Glutamatergic neuron (in vitro differentiated cells): Measurements from ENCODE around the gene HERC4. TPM values are rescaled to one million over a fixed set of nuclear protein-coding genes. Genes with fewer than 3 reads are reported as not detected.
"Not testable (repeated sequence)": the region's sequence is repeated elsewhere in the genome, so short reads cannot be mapped to it uniquely, and the experiment has no call there.

Source experiments
- DNase-seq: peaks from one replicate; pipeline ENCODE4 v3.0.0; 2022
- H3K27ac Mint-ChIP-seq: one replicate; pipeline ENCODE4 v1.8.0; 2020; ENCODE audit warnings: mild to moderate bottlenecking, mixed read lengths, inconsistent platforms; ENCODE audit not compliant: unreplicated experiment
- H3K27me3 Mint-ChIP-seq: one replicate; pipeline ENCODE4 v1.8.0; 2020; ENCODE audit warnings: mild to moderate bottlenecking, moderate library complexity, mixed read lengths, inconsistent platforms; ENCODE audit not compliant: unreplicated experiment
- H3K36me3 Mint-ChIP-seq: one replicate; pipeline ENCODE4 v1.8.0; 2020; ENCODE audit warnings: mild to moderate bottlenecking, mixed read lengths, inconsistent platforms; ENCODE audit not compliant: unreplicated experiment
- H3K4me1 Mint-ChIP-seq: one replicate; pipeline ENCODE4 v1.8.0; 2020; ENCODE audit warnings: mild to moderate bottlenecking, low read depth, mixed read lengths, inconsistent platforms; ENCODE audit not compliant: unreplicated experiment
- H3K4me3 Mint-ChIP-seq: one replicate; pipeline ENCODE4 v1.8.0; 2020; ENCODE audit warnings: mild to moderate bottlenecking, mixed read lengths, inconsistent platforms; ENCODE audit not compliant: unreplicated experiment
- H3K9me3 Mint-ChIP-seq: one replicate; pipeline ENCODE4 v1.8.0; 2020; ENCODE audit warnings: mild to moderate bottlenecking, moderate library complexity, mixed read lengths, inconsistent platforms; ENCODE audit not compliant: unreplicated experiment
- total RNA-seq: library from RNA; stranded (reverse); fragmentation: NEBNext Ultra II Directional; extraction: Animal tissue kit (Norgen Biotek cat#: 25700); gene quantifications from one replicate; pipeline ENCODE4 v1.2.1, GENCODE V29; 2021; ENCODE audit not compliant: unreplicated experiment
- TF ChIP-seq, protein P1 (sequence below): fragments of 200-600 bp; sonication (generic); IDR thresholded peaks from one replicate; pipeline ENCODE4 v1.5.0; 2021; ENCODE audit not compliant: partially characterized antibody, unreplicated experiment

HERC4 gene
- total RNA-seq, 1 donor from 2014 or later, result 39.5 TPM

DNA sequence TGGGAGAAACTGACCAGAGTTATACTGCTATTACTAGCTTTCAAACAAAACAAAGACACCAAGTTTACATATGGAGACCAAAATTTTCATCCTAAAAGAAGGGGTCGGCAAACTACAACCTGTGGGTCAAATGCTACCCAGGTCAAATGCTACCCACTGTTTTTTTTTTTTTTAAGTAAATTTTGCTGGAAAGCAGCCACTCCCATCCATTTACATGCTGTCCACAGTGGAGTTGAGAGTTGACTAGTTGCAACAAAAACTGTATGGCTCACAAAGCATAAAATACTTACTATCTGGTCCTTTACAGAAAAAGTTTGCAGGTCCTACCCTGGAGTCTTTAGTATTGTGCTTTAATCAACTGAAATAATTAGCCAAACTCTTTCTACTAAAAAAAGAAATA, 99.2 kb downstream of the HERC4 start:
- H3K4me1 Mint-ChIP-seq, result no peaks in the 10 kb centered on the region
- no peak for DNase-seq
- TF ChIP-seq, protein P1, sequence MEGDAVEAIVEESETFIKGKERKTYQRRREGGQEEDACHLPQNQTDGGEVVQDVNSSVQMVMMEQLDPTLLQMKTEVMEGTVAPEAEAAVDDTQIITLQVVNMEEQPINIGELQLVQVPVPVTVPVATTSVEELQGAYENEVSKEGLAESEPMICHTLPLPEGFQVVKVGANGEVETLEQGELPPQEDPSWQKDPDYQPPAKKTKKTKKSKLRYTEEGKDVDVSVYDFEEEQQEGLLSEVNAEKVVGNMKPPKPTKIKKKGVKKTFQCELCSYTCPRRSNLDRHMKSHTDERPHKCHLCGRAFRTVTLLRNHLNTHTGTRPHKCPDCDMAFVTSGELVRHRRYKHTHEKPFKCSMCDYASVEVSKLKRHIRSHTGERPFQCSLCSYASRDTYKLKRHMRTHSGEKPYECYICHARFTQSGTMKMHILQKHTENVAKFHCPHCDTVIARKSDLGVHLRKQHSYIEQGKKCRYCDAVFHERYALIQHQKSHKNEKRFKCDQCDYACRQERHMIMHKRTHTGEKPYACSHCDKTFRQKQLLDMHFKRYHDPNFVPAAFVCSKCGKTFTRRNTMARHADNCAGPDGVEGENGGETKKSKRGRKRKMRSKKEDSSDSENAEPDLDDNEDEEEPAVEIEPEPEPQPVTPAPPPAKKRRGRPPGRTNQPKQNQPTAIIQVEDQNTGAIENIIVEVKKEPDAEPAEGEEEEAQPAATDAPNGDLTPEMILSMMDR, result no peak
- no peak overlapping the region for H3K27ac Mint-ChIP-seq
- no peak overlapping the region for H3K4me3 Mint-ChIP-seq
- no peaks in the 10 kb centered on the region for H3K9me3 Mint-ChIP-seq
- no peaks in the 10 kb centered on the region for H3K27me3 Mint-ChIP-seq
- peaks cover under 1% of the 10 kb centered on the region for H3K36me3 Mint-ChIP-seq

DNA sequence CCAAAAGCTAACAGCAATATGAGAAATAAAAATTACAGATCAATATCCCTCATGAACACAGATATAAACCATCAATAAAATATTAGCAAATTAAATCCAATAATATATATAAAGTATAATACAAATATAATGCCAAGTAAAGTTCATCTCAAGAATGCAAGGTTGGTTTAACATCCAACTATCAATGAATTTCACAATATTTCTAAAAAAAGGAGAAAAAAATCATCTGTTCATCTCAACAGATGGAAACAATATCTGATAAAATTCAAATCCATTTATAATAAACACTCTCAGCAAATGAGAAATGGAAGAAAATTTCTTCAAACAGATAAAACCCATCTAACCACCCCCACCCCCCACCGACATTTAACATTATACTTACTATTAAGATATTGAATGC, 103.8 kb downstream of the HERC4 start:
- H3K27ac Mint-ChIP-seq, result no peak overlapping the region
- DNase-seq, result no peak
- H3K9me3 Mint-ChIP-seq, result peaks cover 2% of the 10 kb centered on the region
- no peaks in the 10 kb centered on the region for H3K27me3 Mint-ChIP-seq
- H3K4me1 Mint-ChIP-seq, result no peaks in the 10 kb centered on the region
- H3K4me3 Mint-ChIP-seq, result no peak overlapping the region
- H3K36me3 Mint-ChIP-seq, result peaks cover 5% of the 10 kb centered on the region
- TF ChIP-seq, protein P1, result no peak

DNA sequence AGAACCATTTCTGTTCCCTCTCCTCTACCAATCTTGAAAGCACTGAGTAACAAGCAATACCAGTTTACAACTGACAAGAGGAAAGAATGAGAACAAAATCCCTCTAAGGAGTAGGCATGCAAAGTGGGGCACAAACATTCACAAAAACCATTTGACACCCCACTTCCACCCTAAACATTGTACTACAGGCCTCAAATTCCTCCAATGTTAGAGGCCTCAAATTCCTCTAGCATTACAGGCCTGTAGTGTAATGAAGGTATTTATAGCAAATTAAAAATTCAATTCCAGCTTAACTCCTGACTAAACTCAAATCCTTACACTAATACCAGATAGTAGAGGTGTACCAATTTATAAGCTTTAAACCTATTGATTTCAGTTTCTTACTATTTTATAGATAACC, 105.2 kb downstream of the HERC4 start:
- TF ChIP-seq, protein P1, result no peak
- DNase-seq, result no peak
- H3K4me1 Mint-ChIP-seq, result no peaks in the 10 kb centered on the region
- H3K36me3 Mint-ChIP-seq, result peaks cover 5% of the 10 kb centered on the region
- H3K27ac Mint-ChIP-seq, result no peak overlapping the region
- H3K4me3 Mint-ChIP-seq, result no peak overlapping the region
- peaks cover 2% of the 10 kb centered on the region for H3K9me3 Mint-ChIP-seq
- no peaks in the 10 kb centered on the region for H3K27me3 Mint-ChIP-seq

DNA sequence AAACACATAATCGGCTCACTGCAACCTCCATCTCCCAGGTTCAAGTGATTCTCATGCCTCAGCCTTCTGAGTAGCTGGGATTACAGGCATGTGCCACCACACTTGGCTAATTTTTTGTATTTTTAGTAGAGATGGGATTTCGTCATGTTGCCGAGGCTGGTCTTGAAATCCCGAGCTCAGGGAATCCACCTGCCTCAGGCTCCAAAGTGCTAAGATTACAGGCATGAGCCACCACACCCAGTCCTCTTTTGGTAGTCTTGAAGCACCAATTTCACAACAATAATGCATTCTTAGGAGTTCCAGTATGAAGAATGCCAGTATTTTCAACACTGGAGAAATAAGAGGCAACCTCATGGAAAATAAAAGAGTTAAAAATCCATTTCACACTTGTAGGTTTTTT, 109.0 kb downstream of the HERC4 start:
- not testable (repeated sequence) for H3K36me3 Mint-ChIP-seq, DNase-seq, H3K27ac Mint-ChIP-seq, H3K4me3 Mint-ChIP-seq, H3K4me1 Mint-ChIP-seq, H3K9me3 Mint-ChIP-seq, H3K27me3 Mint-ChIP-seq

DNA sequence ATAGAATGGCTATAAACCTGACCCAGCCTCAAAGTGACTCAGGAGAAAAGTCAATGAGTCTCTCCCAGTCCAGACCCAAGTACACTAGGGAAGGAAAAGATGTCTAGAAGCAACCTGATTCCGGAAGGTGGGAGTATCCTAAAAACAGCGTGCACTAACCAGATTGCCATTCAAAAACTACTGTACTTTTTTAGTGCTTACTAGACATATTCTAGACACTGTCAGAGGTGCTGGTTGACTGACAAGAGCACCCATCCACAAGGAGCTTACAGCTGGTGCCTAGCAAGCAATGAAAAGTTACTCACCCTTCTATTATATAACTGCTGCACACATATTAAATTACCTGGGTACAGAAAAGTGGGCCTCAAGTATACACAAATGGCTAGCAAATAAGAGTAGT, 109.6 kb downstream of the HERC4 start:
- H3K4me1 Mint-ChIP-seq, result no peaks in the 10 kb centered on the region
- no peak overlapping the region for H3K4me3 Mint-ChIP-seq
- H3K27me3 Mint-ChIP-seq, result no peaks in the 10 kb centered on the region
- DNase-seq, result no peak
- H3K27ac Mint-ChIP-seq, result no peak overlapping the region
- no peaks in the 10 kb centered on the region for H3K9me3 Mint-ChIP-seq
- H3K36me3 Mint-ChIP-seq, result peaks cover under 1% of the 10 kb centered on the region
- TF ChIP-seq, protein P1, result no peak
